Measurements from ENCODE around the gene BRD3OS.

The BRD3OS gene

GRCh38 chr9:134004881-134005280 lies 20.4 kb upstream of the BRD3OS start:
- no peak for DNase-seq (ENCODE audit: low read depth)

GRCh38 chr9:134005381-134005780 lies 19.9 kb upstream of the BRD3OS start:
- DNase-seq (ENCODE audit: low read depth): no peak

- DNase-seq (ENCODE audit: low read depth): no peak
Observed at GRCh38 chr9:134007150-134007549, 18.1 kb upstream of the BRD3OS start.

DNA sequence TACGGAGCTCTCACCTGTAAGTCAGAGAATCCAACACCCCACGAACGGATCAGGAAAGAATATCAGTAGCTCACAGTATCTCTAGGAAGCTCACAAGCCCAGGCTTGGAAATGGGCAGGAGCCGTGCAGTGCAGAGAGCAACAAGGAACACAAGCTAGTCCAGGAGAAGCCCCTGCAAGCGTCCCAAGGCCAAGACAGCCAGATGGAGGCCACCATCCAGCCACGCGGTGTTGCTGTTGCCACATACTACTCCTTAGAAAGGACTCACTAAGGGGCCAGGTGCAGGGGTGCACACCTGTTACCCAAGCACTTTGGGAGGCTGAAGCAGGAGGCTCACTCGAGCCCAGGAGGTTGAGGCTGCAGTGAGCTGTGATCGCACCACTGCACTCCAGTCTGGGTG lies 17.7 kb upstream of the BRD3OS start:
- no peak for DNase-seq (ENCODE audit: low read depth)

- no peak for DNase-seq (ENCODE audit: low read depth)
Observed at GRCh38 chr9:134010310-134011173, 14.7 kb upstream of the BRD3OS start.

- DNase-seq (ENCODE audit: low read depth): no peak
Observed at GRCh38 chr9:134011401-134011800, 13.9 kb upstream of the BRD3OS start.

DNA sequence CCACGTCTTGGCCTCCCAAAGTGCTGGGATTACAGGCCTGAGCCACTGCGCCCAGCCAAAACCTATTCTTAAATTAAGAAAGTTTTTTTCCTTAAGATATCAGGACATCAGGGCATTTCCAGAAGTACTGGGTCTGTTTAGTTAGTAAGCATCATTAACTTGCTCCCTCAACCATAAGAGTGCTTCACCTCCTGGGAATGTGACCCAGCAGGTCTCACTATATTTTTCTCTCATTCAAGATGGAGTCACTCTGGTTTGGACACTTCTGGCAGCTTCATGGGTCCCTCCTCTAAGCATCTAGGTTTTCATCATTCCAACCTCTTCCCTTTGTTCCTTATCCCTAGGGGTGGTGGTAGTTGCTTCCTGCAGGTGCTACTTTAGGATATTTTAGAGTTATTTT lies 10.3 kb upstream of the BRD3OS start:
- DNase-seq (ENCODE audit: low read depth): no peak

DNA sequence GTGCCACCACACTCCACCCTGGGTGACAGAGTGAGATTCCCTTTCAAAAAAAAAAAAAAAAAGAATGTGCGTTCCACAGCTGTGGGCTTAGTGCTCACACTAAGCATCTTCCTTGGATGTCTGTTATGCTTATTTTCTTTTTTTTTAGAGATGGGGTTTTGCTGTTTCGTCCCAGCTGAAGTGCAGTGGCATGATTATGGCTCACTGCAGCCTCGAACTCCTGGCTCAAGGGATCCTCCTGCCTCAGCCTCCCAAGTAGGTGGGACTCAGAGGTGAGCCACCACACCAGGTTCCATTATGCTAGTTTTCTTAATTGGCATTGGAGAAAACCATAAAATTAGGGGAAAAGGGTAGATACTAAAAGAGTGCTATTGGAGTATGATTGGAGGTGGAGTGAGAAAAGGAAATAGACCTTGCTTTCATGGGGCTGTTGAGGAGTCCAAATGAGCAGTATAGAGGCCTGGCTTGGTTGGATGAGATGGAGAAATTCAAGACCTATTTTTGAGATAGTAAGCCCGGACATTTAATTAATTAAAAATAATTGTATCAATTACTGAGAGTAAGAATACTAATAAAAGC lies 978 bp upstream of the BRD3OS start:
- no peak for DNase-seq (ENCODE audit: low read depth)

- no peak for DNase-seq (ENCODE audit: low read depth)
Observed at GRCh38 chr9:134025606-134026541, 593 bp downstream of the BRD3OS start.

- no peak for DNase-seq (ENCODE audit: low read depth)
Observed at GRCh38 chr9:134026581-134026980, 1.3 kb downstream of the BRD3OS start.

- no peak for DNase-seq (ENCODE audit: low read depth)
Observed at GRCh38 chr9:134026981-134027380, 1.7 kb downstream of the BRD3OS start.

DNA sequence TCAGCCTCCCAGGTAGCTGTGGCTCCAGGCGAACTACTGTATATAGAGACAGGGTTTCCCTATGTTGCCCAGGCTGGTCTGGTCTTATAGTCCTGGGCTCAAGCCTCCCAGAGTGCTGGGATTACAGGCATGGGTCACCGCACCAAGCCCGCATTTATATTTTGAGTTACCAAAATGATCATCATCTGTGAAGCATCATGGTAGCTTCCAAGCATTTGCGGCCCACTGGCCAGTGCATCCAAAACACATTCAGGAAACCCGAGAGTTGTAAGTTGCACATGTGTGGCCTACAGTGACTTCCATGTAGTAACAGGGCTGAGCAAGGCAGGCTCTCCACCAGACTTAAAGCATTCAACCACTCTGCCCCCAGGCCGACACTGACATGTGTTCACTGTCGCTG lies 2.3 kb downstream of the BRD3OS start:
- no peak for DNase-seq (ENCODE audit: low read depth)

DNA sequence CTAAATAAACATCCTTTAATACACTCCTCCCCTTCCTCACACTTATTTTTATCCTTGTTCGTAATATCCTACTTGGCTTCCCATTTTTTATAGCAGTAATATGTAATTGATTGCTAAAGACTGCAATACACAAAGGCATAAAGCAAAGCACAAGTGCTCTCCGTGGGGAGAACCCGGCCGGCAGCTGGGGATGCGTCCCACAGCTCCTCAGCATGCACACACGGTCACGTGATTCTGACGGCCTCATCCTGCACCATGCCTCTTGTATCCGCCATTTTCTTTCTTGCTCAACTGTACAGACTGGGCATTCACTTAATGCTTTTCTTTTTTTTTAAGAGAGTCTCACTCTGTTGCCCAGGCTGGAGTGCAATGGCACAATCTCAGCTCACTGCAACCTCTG lies 2.8 kb downstream of the BRD3OS start:
- no peak for DNase-seq (ENCODE audit: low read depth)

- no peak for DNase-seq (ENCODE audit: low read depth)
Observed at GRCh38 chr9:134028575-134029247, 3.4 kb downstream of the BRD3OS start.

DNA sequence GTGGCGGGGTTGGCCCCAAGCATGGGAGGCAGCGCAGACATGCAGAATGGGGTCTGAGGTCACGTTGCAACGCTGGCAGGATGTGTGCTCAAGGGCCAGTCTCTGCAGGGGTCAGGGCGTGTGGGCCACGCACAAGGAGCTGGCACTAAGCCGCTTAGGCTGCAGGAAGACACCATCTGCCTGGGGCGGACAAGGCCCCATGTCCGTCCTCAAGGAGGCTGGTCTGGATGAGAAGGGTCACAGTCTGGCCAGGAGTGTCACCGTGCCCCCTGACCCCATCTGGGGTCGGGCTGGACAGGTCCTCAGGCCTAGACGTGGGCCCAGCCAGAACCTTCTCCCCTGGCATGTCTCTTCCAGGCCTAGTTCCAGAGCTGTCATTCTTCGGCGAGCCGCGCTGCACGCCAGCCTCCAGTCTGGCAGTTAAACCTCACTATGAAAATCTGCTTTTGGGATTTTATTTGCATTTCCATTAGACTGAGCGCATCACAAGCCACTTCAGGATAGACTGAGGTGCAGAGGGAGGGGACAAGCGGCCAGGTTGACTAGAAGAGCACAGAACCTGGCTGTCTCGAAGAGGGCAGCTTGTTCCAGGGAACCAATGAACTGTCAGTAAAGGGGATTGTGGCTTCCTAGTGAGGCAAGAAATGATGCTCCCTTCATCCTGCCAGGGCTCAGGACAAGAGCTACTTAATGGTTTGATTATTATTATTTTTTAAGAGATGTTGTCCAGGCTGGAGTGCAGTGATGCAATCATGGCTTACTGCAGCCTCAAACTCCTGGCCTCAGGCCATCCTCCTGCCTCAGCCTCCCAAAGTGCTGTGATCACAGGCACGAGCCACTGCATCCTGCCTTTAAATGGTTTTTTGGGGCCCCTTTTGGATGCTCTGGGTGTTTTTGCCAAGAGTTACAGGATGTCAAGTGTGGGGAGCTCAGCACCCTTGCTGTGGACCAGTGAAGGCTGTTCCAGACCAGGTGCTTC lies 4.3 kb downstream of the BRD3OS start:
- DNase-seq (ENCODE audit: low read depth): no peak

GRCh38 chr9:134030821-134031470 lies 5.7 kb downstream of the BRD3OS start:
- no peak for DNase-seq (ENCODE audit: low read depth)

DNA sequence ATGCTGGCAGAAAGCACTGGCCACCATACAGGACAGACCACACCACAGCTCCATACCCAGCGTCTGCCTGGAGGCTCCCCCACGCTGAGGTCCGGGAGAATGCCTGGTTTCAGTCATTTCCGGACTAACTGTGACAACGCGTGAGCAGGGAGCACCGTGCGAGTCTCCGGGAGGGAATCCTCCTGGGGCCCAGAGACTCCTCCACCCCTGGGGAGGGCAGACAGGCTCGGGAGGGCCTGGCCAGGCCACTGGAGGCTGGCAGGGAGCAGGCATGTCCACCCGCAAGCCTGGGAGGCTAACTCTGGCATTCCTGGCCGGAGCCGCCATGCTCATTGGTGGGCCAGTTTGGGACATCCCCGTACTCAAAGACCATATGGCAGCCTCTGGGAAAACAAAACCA lies 6.5 kb downstream of the BRD3OS start:
- DNase-seq (ENCODE audit: low read depth): no peak

- no peak for DNase-seq (ENCODE audit: low read depth)
Observed at GRCh38 chr9:134032456-134033222, 7.4 kb downstream of the BRD3OS start.

GRCh38 chr9:134033516-134034214 lies 8.4 kb downstream of the BRD3OS start:
- DNase-seq (ENCODE audit: low read depth): no peak

Measured in stimulated activated CD8-positive, alpha-beta memory T cell treated with anti-CD3 and anti-CD28 coated beads, Interleukin-12 subunit alpha, Interleukin-12 subunit beta, amount 100 ng/mL, for 1 hour (primary cell).